HEK293 (cell line): ENCODE measurements around the gene LGI4.

Experiments
- BCL11A ChIP-seq: fragments of 450-650 bp; formaldehyde crosslinking; IDR thresholded peaks from 2 replicates; pipeline ENCODE4 v1.5.1; 2016; ENCODE audit warnings: low read depth, missing biosample characterization, missing genetic modification characterization
- GLIS2 ChIP-seq: fragments of 450-650 bp; formaldehyde crosslinking; IDR thresholded peaks from 2 replicates; pipeline ENCODE4 v1.5.1; 2016; ENCODE audit warnings: missing biosample characterization, missing genetic modification characterization
- KLF16 ChIP-seq: fragments of 450-650 bp; formaldehyde crosslinking; IDR thresholded peaks from 2 replicates; pipeline ENCODE4 v1.5.1; 2017; ENCODE audit warnings: missing biosample characterization, missing genetic modification characterization
- PATZ1 ChIP-seq: fragments of 450-650 bp; formaldehyde crosslinking; IDR thresholded peaks from 2 replicates; pipeline ENCODE4 v1.5.1; 2016; ENCODE audit warnings: missing biosample characterization, missing genetic modification characterization
- REST ChIP-seq: fragments of 450-650 bp; formaldehyde crosslinking; IDR thresholded peaks from 2 replicates; pipeline ENCODE4 v1.5.1; 2016; ENCODE audit warnings: missing biosample characterization, missing genetic modification characterization
- SP2 ChIP-seq: fragments of 450-650 bp; formaldehyde crosslinking; IDR thresholded peaks from 2 replicates; pipeline ENCODE4 v1.5.1; 2016; ENCODE audit warnings: missing biosample characterization, missing genetic modification characterization
- TSHZ1 ChIP-seq: fragments of 450-650 bp; formaldehyde crosslinking; IDR thresholded peaks from 2 replicates; pipeline ENCODE4 v1.5.1; 2016; ENCODE audit warnings: missing biosample characterization, missing genetic modification characterization, borderline replicate concordance
- WT1 ChIP-seq: fragments of 450-650 bp; formaldehyde crosslinking; IDR thresholded peaks from 2 replicates; pipeline ENCODE4 v1.5.1; 2016; ENCODE audit warnings: missing biosample characterization, missing genetic modification characterization
- ZBTB48 ChIP-seq: fragments of 450-650 bp; formaldehyde crosslinking; IDR thresholded peaks from 2 replicates; pipeline ENCODE4 v1.5.1; 2016; ENCODE audit warnings: missing biosample characterization, missing genetic modification characterization
- ZBTB6 ChIP-seq: fragments of 450-650 bp; formaldehyde crosslinking; IDR thresholded peaks from 2 replicates; pipeline ENCODE4 v1.5.1; 2017; ENCODE audit warnings: missing biosample characterization, missing genetic modification characterization
- ZIC2 ChIP-seq: fragments of 450-650 bp; formaldehyde crosslinking; IDR thresholded peaks from 2 replicates; pipeline ENCODE4 v1.5.1; 2016; ENCODE audit warnings: missing biosample characterization, missing genetic modification characterization
- ZNF175 ChIP-seq: fragments of 450-650 bp; formaldehyde crosslinking; IDR thresholded peaks from 2 replicates; pipeline ENCODE4 v1.5.1; 2016; ENCODE audit warnings: missing biosample characterization, missing genetic modification characterization
- ZNF341 ChIP-seq: fragments of 450-650 bp; formaldehyde crosslinking; IDR thresholded peaks from 2 replicates; pipeline ENCODE4; 2016; ENCODE audit warnings: low read depth, missing biosample characterization, missing genetic modification characterization
- ZNF398 ChIP-seq: fragments of 450-650 bp; formaldehyde crosslinking; IDR thresholded peaks from 2 replicates; pipeline ENCODE4 v1.5.1; 2017; ENCODE audit warnings: missing biosample characterization, missing genetic modification characterization
- ZNF449 ChIP-seq: fragments of 450-650 bp; formaldehyde crosslinking; IDR thresholded peaks from 2 replicates; pipeline ENCODE4 v1.5.1; 2017; ENCODE audit warnings: missing biosample characterization, mild to moderate bottlenecking, missing genetic modification characterization, moderate library complexity
- ZNF513 ChIP-seq: fragments of 450-650 bp; IDR thresholded peaks from 2 replicates; pipeline ENCODE4 v1.5.1; 2018; ENCODE audit warnings: missing biosample characterization, missing genetic modification characterization
- ZNF639 ChIP-seq: fragments of 450-650 bp; formaldehyde crosslinking; IDR thresholded peaks from 2 replicates; pipeline ENCODE4 v1.5.1; 2016; ENCODE audit warnings: missing biosample characterization, missing genetic modification characterization
- ZNF692 ChIP-seq: fragments of 450-650 bp; formaldehyde crosslinking; IDR thresholded peaks from 2 replicates; pipeline ENCODE4 v1.5.1; 2016; ENCODE audit warnings: missing biosample characterization, missing genetic modification characterization
- ZNF76 ChIP-seq: fragments of 450-650 bp; formaldehyde crosslinking; IDR thresholded peaks from 2 replicates; pipeline ENCODE4; 2016; ENCODE audit warnings: low read depth, missing biosample characterization, missing genetic modification characterization, borderline replicate concordance

The LGI4 gene

GRCh38 chr19:35142606-35143230 is 7.9 kb upstream of the LGI4 start (continued):
- peak; percentile 7; the same call in 1 of the 2 replicates for TF ChIP-seq TSHZ1 (tag by site-specific recombination)
- TF ChIP-seq ZNF449 (tag by site-specific recombination) = no peak
- no peak for TF ChIP-seq ZNF175 (tag by site-specific recombination)
- TF ChIP-seq ZNF398 (tag by site-specific recombination) = peak; percentile 87
- no peak for TF ChIP-seq REST (tag by site-specific recombination)
- TF ChIP-seq GLIS2 (tag by site-specific recombination) = peak; percentile 66
- peak; percentile 45; the same call in 1 of the 2 replicates for TF ChIP-seq ZNF513 (tag by site-specific recombination)
- 0 out of 2 replicates have a peak, but pooled peaks have one; percentile 24 for TF ChIP-seq BCL11A
- TF ChIP-seq ZNF692 (tag by site-specific recombination) = peak; percentile 97
- TF ChIP-seq WT1 (tag by site-specific recombination) = peak; percentile 83
- peak; percentile 73; the same call in 1 of the 2 replicates for TF ChIP-seq KLF16
- no peak; the same call in 1 of the 2 replicates for TF ChIP-seq ZBTB6
- peak; percentile 93 for TF ChIP-seq PATZ1
- no peak for TF ChIP-seq ZNF639 (tag by site-specific recombination)
- TF ChIP-seq ZNF341 = peak; percentile 100
- TF ChIP-seq ZBTB48 (tag by site-specific recombination) = peak; percentile 71
- TF ChIP-seq SP2 (tag by site-specific recombination) = peak; percentile 88
- TF ChIP-seq ZNF76 = 0 out of 2 replicates have a peak, but pooled peaks have one; percentile 36
- 0 out of 2 replicates have a peak, but pooled peaks have one; percentile 22 for TF ChIP-seq ZIC2 (tag by site-specific recombination)
